ENCODE results near the gene EIF4EBP2. TPM values are rescaled to one million over a fixed set of nuclear protein-coding genes. Genes with fewer than 3 reads are reported as not detected.
A peak's percentile ranks its signal among the peaks of the same experiment; 100 is the strongest.

Gene EIF4EBP2
- total RNA-seq, 1 donor from 2014 or later: 41.1 TPM

- TF ChIP-seq CTCF (IDR thresholded peaks at IDR 0.05): peak; percentile 49
- Mint-ChIP-seq H3K4me3 (ENCODE audit: unreplicated experiment) (no peak overlapping the region), H3K36me3 (ENCODE audit: unreplicated experiment) (no peaks in the 10 kb centered on the region)
Observed at GRCh38 chr10:70379581-70380176, 24.3 kb upstream of the EIF4EBP2 start.

GRCh38 chr10:70380350-70381135, 23.4 kb upstream of the EIF4EBP2 start:
- Mint-ChIP-seq H3K9me3 (ENCODE audit: unreplicated experiment) (peaks cover 4% of the 10 kb centered on the region), H3K27me3 (ENCODE audit: unreplicated experiment) (no peaks in the 10 kb centered on the region), H3K36me3 (ENCODE audit: unreplicated experiment) (no peaks in the 10 kb centered on the region), H3K4me1 (ENCODE audit: unreplicated experiment) (peaks cover 23% of the 10 kb centered on the region), H3K4me3 (ENCODE audit: unreplicated experiment) (no peak overlapping the region), H3K27ac (ENCODE audit: unreplicated experiment) (no peak overlapping the region)
- DNase-seq (ENCODE audit: extremely low spot score, unreplicated experiment): no peak
- TF ChIP-seq CTCF (IDR thresholded peaks at IDR 0.05): no peak

More at GRCh38 chr10:70379581-70380176, 24.3 kb upstream of the EIF4EBP2 start:
- H3K27ac Mint-ChIP-seq (ENCODE audit: unreplicated experiment): no peak overlapping the region
- H3K27me3 Mint-ChIP-seq (ENCODE audit: unreplicated experiment): no peaks in the 10 kb centered on the region
- peaks cover 24% of the 10 kb centered on the region for H3K4me1 Mint-ChIP-seq (ENCODE audit: unreplicated experiment)
- peaks cover 4% of the 10 kb centered on the region for H3K9me3 Mint-ChIP-seq (ENCODE audit: unreplicated experiment)
- no peak for DNase-seq (ENCODE audit: extremely low spot score, unreplicated experiment)

GRCh38 chr10:70381471-70382421, 22.2 kb upstream of the EIF4EBP2 start:
- no peak for DNase-seq (ENCODE audit: extremely low spot score, unreplicated experiment)
- peaks cover 4% of the 10 kb centered on the region for H3K9me3 Mint-ChIP-seq (ENCODE audit: unreplicated experiment)
- no peaks in the 10 kb centered on the region for H3K36me3 Mint-ChIP-seq (ENCODE audit: unreplicated experiment)
- no peak overlapping the region for H3K27ac Mint-ChIP-seq (ENCODE audit: unreplicated experiment)
- no peaks in the 10 kb centered on the region for H3K27me3 Mint-ChIP-seq (ENCODE audit: unreplicated experiment)
- TF ChIP-seq CTCF (IDR thresholded peaks at IDR 0.05): no peak
- peak overlapping the region; percentile 81 for H3K4me3 Mint-ChIP-seq (ENCODE audit: unreplicated experiment)
- H3K4me1 Mint-ChIP-seq (ENCODE audit: unreplicated experiment): peaks cover 23% of the 10 kb centered on the region

- peaks cover 18% of the 10 kb centered on the region for H3K27me3 Mint-ChIP-seq (ENCODE audit: unreplicated experiment)
- no peak overlapping the region for H3K4me3 Mint-ChIP-seq (ENCODE audit: unreplicated experiment)
- no peaks in the 10 kb centered on the region for H3K4me1 Mint-ChIP-seq (ENCODE audit: unreplicated experiment)
- no peak for TF ChIP-seq CTCF (IDR thresholded peaks at IDR 0.05)
- H3K36me3 Mint-ChIP-seq (ENCODE audit: unreplicated experiment): no peaks in the 10 kb centered on the region
- H3K9me3 Mint-ChIP-seq (ENCODE audit: unreplicated experiment): no peaks in the 10 kb centered on the region
- DNase-seq (ENCODE audit: extremely low spot score, unreplicated experiment): no peak
- H3K27ac Mint-ChIP-seq (ENCODE audit: unreplicated experiment): no peak overlapping the region
Observed at GRCh38 chr10:70391654-70392053, 12.3 kb upstream of the EIF4EBP2 start.

Measured in osteocyte (in vitro differentiated cells).